H1 (cell line): ENCODE data around the gene HEXIM2. TPM values are rescaled to one million over a fixed set of nuclear protein-coding genes. Genes with fewer than 3 reads are reported as not detected.

Experiments
- ASH2L ChIP-seq: fragments of 200-600, 300-600 bp; sonication (generic); IDR thresholded peaks from one replicate; pipeline ENCODE4 v1.7.1; 2017; ENCODE audit warnings: low read length
- CHD1 ChIP-seq: IDR thresholded peaks from 2 replicates; pipeline ENCODE4 v1.6.1; 2012; ENCODE audit warnings: low read depth, low read length, improper control_type of control experiment
- CREB1 ChIP-seq: IDR thresholded peaks from 2 replicates; pipeline ENCODE4 v1.6.1; 2012; ENCODE audit warnings: inconsistent platforms
- EP300 ChIP-seq, 2 experiments: IDR thresholded peaks; 1 replicate in 1 of 2; 2 replicates in 1 of 2; pipeline ENCODE4 v1.6.1; 2011 to 2012; ENCODE audit warnings: low read depth in 2 of 2, low read length in 2 of 2, mild to moderate bottlenecking in 2 of 2, borderline replicate concordance in 1 of 2, inconsistent platforms in 1 of 2, moderate library complexity in 1 of 2
- FOSL1 ChIP-seq: IDR thresholded peaks from 2 replicates; pipeline ENCODE4 v1.6.1; 2011; ENCODE audit warnings: mild to moderate bottlenecking, low read depth, low read length, moderate library complexity; ENCODE audit not compliant: insufficient read depth
- HDAC2 ChIP-seq, 2 experiments: fragments of 300-600 bp in 1 of 2; sonication (generic) in 1 of 2; IDR thresholded peaks; 2 replicates each; pipeline ENCODE4 v1.6.1; 2011 to 2012; ENCODE audit warnings: low read depth in 2 of 2, low read length in 2 of 2, mild to moderate bottlenecking in 2 of 2, moderate library complexity in 2 of 2, borderline replicate concordance in 1 of 2, inconsistent platforms in 1 of 2
- JUND ChIP-seq: IDR thresholded peaks from 2 replicates; pipeline ENCODE4 v1.6.1; 2011; ENCODE audit warnings: mild to moderate bottlenecking, improper control_type of control experiment, low read length
- KDM4A ChIP-seq: IDR thresholded peaks from one replicate; pipeline ENCODE4 v1.7.1; 2012; ENCODE audit warnings: low read depth, mild to moderate bottlenecking, moderate library complexity, low read length, inconsistent platforms; ENCODE audit not compliant: severe bottlenecking
- PHF8 ChIP-seq: fragments of 200-600 bp; sonication (generic); conservative IDR thresholded peaks from 2 replicates; pipeline ENCODE4 v1.7.1; 2012; ENCODE audit warnings: low read depth, mild to moderate bottlenecking, inconsistent platforms, low read length, moderate library complexity
- POLR2A ChIP-seq, 2 experiments: IDR thresholded peaks; 1 replicate in 1 of 2; 2 replicates in 1 of 2; pipeline ENCODE4 v1.6.1; 2011; ENCODE audit warnings: low read depth in 2 of 2, low read length in 2 of 2, mild to moderate bottlenecking in 2 of 2; ENCODE audit errors: control extremely low read depth in 1 of 2
- RAD21 ChIP-seq, 2 experiments: IDR thresholded peaks in 1 of 2; conservative IDR thresholded peaks in 1 of 2; 2 replicates each; pipeline ENCODE4 v1.6.1; 2011; ENCODE audit warnings: low read depth in 2 of 2, low read length in 2 of 2, improper control_type of control experiment in 1 of 2, inconsistent platforms in 1 of 2, mild to moderate bottlenecking in 1 of 2, moderate library complexity in 1 of 2
- RBBP5 ChIP-seq: IDR thresholded peaks from 2 replicates; pipeline ENCODE4 v1.7.1; 2012; ENCODE audit warnings: low read depth, mild to moderate bottlenecking, inconsistent platforms, low read length, moderate library complexity, borderline replicate concordance
- SP4 ChIP-seq: IDR thresholded peaks from 2 replicates; pipeline ENCODE4 v1.6.1; 2012; ENCODE audit warnings: low read length, inconsistent platforms
- polyA plus RNA-seq, 7 experiments: library from polyadenylated mRNA; depleted of rRNA in 3 of 7; stranded (reverse) in 5 of 7; unstranded in 2 of 7; fragments of >200 nt in 5 of 7; fragments of 200-250 nt in 2 of 7; gene quantifications; 1 replicate in 5 of 7; 2 replicates in 1 of 7; 4 replicates in 1 of 7; pipeline versions ENCODE4 v1.2.1 to v1.2.3, GENCODE V29; 2011 to 2013; ENCODE audit warnings: missing spikeins in 2 of 7, mixed read lengths in 2 of 7
- total RNA-seq: library from RNA; stranded (reverse); fragmentation: NEBNext Ultra II Directional; extraction: Animal tissue kit (Norgen Biotek cat#: 25700); gene quantifications from 2 replicates; pipeline ENCODE4 v1.2.1, GENCODE V29; 2021
- TF ChIP-seq, protein P1 (sequence below): IDR thresholded peaks from 2 replicates; pipeline ENCODE4 v1.6.1; 2012; ENCODE audit warnings: inconsistent platforms

The HEXIM2 gene
- total and polyA plus RNA-seq, 2 of the 8 experiments (the other 6 are each of a cell fraction or from before 2014, with no cell fraction given): 7.5 to 13.2 TPM

DNA sequence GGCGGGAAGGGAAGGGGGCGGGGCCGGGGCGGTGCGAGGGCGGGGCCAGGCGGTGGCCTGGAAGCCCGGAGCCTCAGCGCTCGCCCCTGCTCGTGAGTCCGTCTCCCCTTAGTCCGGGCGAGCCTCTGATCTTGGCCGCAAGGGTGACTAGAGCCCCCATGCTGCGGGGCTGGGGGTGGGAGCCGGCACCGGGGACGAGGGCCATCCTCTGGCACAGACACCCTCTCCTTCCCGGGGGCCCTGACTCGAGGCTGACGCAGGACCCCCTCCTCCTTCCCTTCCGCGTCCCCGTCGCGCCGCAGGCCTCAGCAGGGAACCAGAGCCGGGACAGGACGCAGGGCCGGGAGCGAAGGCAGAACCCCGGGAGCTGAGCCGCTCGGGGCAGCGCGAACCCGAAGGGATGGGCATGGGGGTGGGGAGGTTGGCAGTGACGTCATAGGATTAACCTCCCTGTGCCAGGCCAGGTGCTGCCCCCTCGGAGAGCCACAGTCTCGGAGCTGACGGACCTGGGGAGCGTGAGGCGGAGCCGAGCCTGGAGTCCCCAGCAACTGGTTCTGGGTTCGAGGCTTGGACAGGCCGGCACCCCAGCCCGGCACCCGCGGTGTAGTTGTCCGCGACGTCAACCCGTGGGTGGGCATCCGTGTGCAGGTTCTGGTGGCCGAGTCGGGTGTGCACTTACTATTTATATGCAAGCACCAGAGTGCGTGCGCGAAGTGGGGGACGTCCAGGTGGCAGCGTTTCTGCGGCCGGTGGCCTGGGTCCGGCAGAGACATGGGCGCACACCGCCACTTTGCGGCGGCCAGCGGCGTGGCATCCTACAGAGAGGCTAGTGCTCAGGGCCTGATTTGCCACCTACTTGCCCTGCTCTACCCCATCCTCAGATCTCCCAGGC is 28.9 kb upstream of the HEXIM2 start (continued):
- TF ChIP-seq JUND (peak; percentile 74), POLR2A (IDR thresholded peaks at IDR 0.05; ENCODE audit: control extremely low read depth in 1 of 2, low read depth in 2 of 2, low read length in 2 of 2) (no peak), HDAC2 (IDR thresholded peaks at IDR 0.05; ENCODE audit: borderline replicate concordance in 1 of 2, low read depth in 2 of 2, low read length in 2 of 2) (0 out of 4 replicates have a peak, but pooled peaks of 1 of the 2 experiments have one; percentile 40), RAD21 (IDR thresholded peaks at IDR 0.05 in 1 of 2, conservative IDR thresholded peaks at IDR 0.05 in 1 of 2; ENCODE audit: low read depth in 2 of 2, low read length in 2 of 2) (peak; percentile 77 to 82), FOSL1 (no peak), RBBP5 (0 out of 2 replicates have a peak, but pooled peaks have one; percentile 26), KDM4A (peak; percentile 58), CHD1 (no peak), CREB1 (peak; percentile 86), SP4 (no peak), EP300 (IDR thresholded peaks at IDR 0.05; ENCODE audit: borderline replicate concordance in 1 of 2, low read depth in 2 of 2, low read length in 2 of 2) (no peak), ASH2L (peak; percentile 52), PHF8 (0 out of 2 replicates have a peak, but pooled peaks have one; percentile 11)
- TF ChIP-seq, protein P1, sequence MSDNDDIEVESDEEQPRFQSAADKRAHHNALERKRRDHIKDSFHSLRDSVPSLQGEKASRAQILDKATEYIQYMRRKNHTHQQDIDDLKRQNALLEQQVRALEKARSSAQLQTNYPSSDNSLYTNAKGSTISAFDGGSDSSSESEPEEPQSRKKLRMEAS: peak; percentile 60
